Tibial artery (tissue), 4 donors: Measurements from ENCODE around the gene CPXM1.

Source experiments
- DNase-seq, 2 donors: peaks; one replicate each; pipeline ENCODE4 v3.0.0-alpha.2; 2019
- H3K27ac ChIP-seq, 2 donors: fragments of 200-600 bp; sonication (generic) in 1 of 2; 1 replicate in 1 of 2; 2 replicates in 1 of 2; pipeline ENCODE4 v1.5.1; 2018 to 2019; ENCODE audit warnings: mild to moderate bottlenecking in 1 of 2
- H3K27me3 ChIP-seq, 2 donors: fragments of 200-600 bp; sonication (generic) in 1 of 2; one replicate each; pipeline versions ENCODE4 v1.5.1 to v1.6.0; 2016 to 2019
- H3K36me3 ChIP-seq, 3 donors: fragments of 200-600 bp; sonication (generic) in 2 of 3; one replicate each; pipeline ENCODE4 v1.5.1; 2016 to 2019; ENCODE audit warnings: mild to moderate bottlenecking in 2 of 3
- H3K4me1 ChIP-seq, 4 donors: fragments of 200-600 bp; sonication (generic) in 2 of 4; 1 replicate in 3 of 4; 2 replicates in 1 of 4; pipeline ENCODE4 v1.5.1; 2016 to 2019
- H3K4me3 ChIP-seq, 2 donors: fragments of 200-600 bp; sonication (generic) in 1 of 2; 1 replicate in 1 of 2; 2 replicates in 1 of 2; pipeline ENCODE4 v1.5.1; 2018 to 2019; ENCODE audit warnings: mild to moderate bottlenecking in 2 of 2
- H3K9me3 ChIP-seq, 3 donors: fragments of 200-600 bp; sonication (generic) in 1 of 3; one replicate each; pipeline ENCODE4 v1.5.1; 2016 to 2019
- CTCF ChIP-seq, 2 experiments: fragments of 200-600 bp in 1 of 2; fragments of 450-650 bp in 1 of 2; IDR thresholded peaks; one replicate each; pipeline ENCODE4 v1.5.1; 2017 to 2019; ENCODE audit warnings: antibody characterized with exemption in 2 of 2, mild to moderate bottlenecking in 1 of 2, moderate library complexity in 1 of 2
- intact Hi-C: fragments of 100-400 bp; cut with DNase I; formaldehyde crosslinking; loops from one replicate; pipeline ENCODE4 v1.15.0; 2023; ENCODE audit warnings: low total_unique reads

Gene CPXM1

GRCh38 chr20:2760952-2761305 lies 39.5 kb downstream of the CPXM1 start:
- intact Hi-C loops = no loop called here
- H3K36me3 ChIP-seq = no peaks in the 10 kb centered on the region
- no peaks in the 10 kb centered on the region for H3K9me3 ChIP-seq
- no peak overlapping the region for H3K27ac ChIP-seq
- no peak overlapping the region for H3K4me3 ChIP-seq
- no peaks in the 10 kb centered on the region for H3K4me1 ChIP-seq
- DNase-seq = no peak
- H3K27me3 ChIP-seq = peaks cover 0 to 84% of the 10 kb centered on the region in 2 donors
- no peak for TF ChIP-seq CTCF (IDR thresholded peaks at IDR 0.05)

- DNase-seq = no peak
- intact Hi-C loops = no loop called here
Observed at GRCh38 chr20:2760297-2760951, 40.0 kb downstream of the CPXM1 start.

GRCh38 chr20:2759603-2760296 lies 40.7 kb downstream of the CPXM1 start:
- H3K4me1 ChIP-seq = no peaks in the 10 kb centered on the region
- intact Hi-C loops = no loop called here

More at GRCh38 chr20:2760297-2760951, 40.0 kb downstream of the CPXM1 start:
- TF ChIP-seq CTCF (IDR thresholded peaks at IDR 0.05) = no peak
- Histone ChIP-seq H3K4me1 (no peaks in the 10 kb centered on the region), H3K4me3 (no peak overlapping the region), H3K9me3 (no peaks in the 10 kb centered on the region), H3K36me3 (no peaks in the 10 kb centered on the region), H3K27me3 (peaks cover 0 to 84% of the 10 kb centered on the region in 2 donors), H3K27ac (no peak overlapping the region)

GRCh38 chr20:2759143-2759542 lies 41.3 kb downstream of the CPXM1 start:
- no peak for DNase-seq
- intact Hi-C loops = no loop called here
- H3K27me3 ChIP-seq = peaks cover 0 to 87% of the 10 kb centered on the region in 2 donors
- no peaks in the 10 kb centered on the region for H3K36me3 ChIP-seq
- H3K4me1 ChIP-seq = no peaks in the 10 kb centered on the region
- H3K4me3 ChIP-seq = no peak overlapping the region
- H3K27ac ChIP-seq = no peak overlapping the region
- no peak for TF ChIP-seq CTCF (IDR thresholded peaks at IDR 0.05)
- no peaks in the 10 kb centered on the region for H3K9me3 ChIP-seq

More at GRCh38 chr20:2759603-2760296, 40.7 kb downstream of the CPXM1 start:
- Histone ChIP-seq H3K27ac (no peak overlapping the region), H3K27me3 (peaks cover 0 to 87% of the 10 kb centered on the region in 2 donors), H3K4me3 (no peak overlapping the region), H3K36me3 (no peaks in the 10 kb centered on the region), H3K9me3 (no peaks in the 10 kb centered on the region)
- TF ChIP-seq CTCF (IDR thresholded peaks at IDR 0.05) = no peak
- DNase-seq = no peak

GRCh38 chr20:2757969-2758368 lies 42.5 kb downstream of the CPXM1 start:
- TF ChIP-seq CTCF (IDR thresholded peaks at IDR 0.05) = no peak
- Histone ChIP-seq H3K27me3 (peaks cover 0 to 88% of the 10 kb centered on the region in 2 donors), H3K4me3 (no peak overlapping the region), H3K9me3 (no peaks in the 10 kb centered on the region), H3K4me1 (peaks cover 0 to 6% (median 3%) of the 10 kb centered on the region in 4 donors), H3K36me3 (no peaks in the 10 kb centered on the region), H3K27ac (no peak overlapping the region)
- DNase-seq = no peak
- intact Hi-C loops = no loop called here
